Right ventricle myocardium inferior (tissue), 1 donor: ENCODE measurements around the gene RCBTB2. TPM values are rescaled to one million over a fixed set of nuclear protein-coding genes. Genes with fewer than 3 reads are reported as not detected.
A peak's percentile ranks its signal among the peaks of the same experiment; 100 is the strongest.

Experiments used
- ATAC-seq: fragments of 200-7000 bp; cut with Tn5 transposase; one replicate; pipeline ENCODE4 v1.9.1; 2020; ENCODE audit warnings: mild to moderate bottlenecking, moderate library complexity
- DNase-seq: peaks from one replicate; pipeline ENCODE4 v3.0.0; 2021; ENCODE audit errors: missing footprints
- intact Hi-C: fragments of 100-400 bp; cut with DNase I; formaldehyde crosslinking; loops from one replicate; pipeline ENCODE4 v1.11.0; 2022
- total RNA-seq: library from RNA; stranded (reverse); fragmentation: NEBNext Ultra II Directional; extraction: Animal tissue kit (Norgen Biotek cat#: 25700); gene quantifications from one replicate; pipeline ENCODE4 v1.2.1, GENCODE V29; 2021
- donor health status: DM: no; HTN: yes; CAD: no; lungs with severe emphysema.

The RCBTB2 gene
- total RNA-seq, 1 donor from 2014 or later, result 16.4 TPM

GRCh38 chr13:48505597-48506091, 27.2 kb downstream of the RCBTB2 start:
- intact Hi-C loops, result loop anchor here (5.0 kb wide), 1 partner anchor 98 kb away; no protein-coding TSS in a partner anchor
- peak; percentile 61 for ATAC-seq
- DNase-seq, result no peak

GRCh38 chr13:48505012-48505411, 27.9 kb downstream of the RCBTB2 start:
- no peak for DNase-seq
- intact Hi-C loops, result loop anchor here (5.0 kb wide), 1 partner anchor 98 kb away; no protein-coding TSS in a partner anchor
- ATAC-seq, result no peak

- intact Hi-C loops, result loop anchor here (5.0 kb wide), 1 partner anchor 97 kb away; no protein-coding TSS in a partner anchor
- no peak for DNase-seq
- ATAC-seq, result no peak
Observed at GRCh38 chr13:48504606-48505005, 28.3 kb downstream of the RCBTB2 start.

GRCh38 chr13:48502601-48503319, 30.1 kb downstream of the RCBTB2 start:
- intact Hi-C loops, result no loop called here
- ATAC-seq (no peak), DNase-seq (no peak)

- ATAC-seq (no peak), DNase-seq (no peak)
- intact Hi-C loops, result no loop called here
Observed at GRCh38 chr13:48501705-48502104, 31.2 kb downstream of the RCBTB2 start.

- peak; percentile 74 for ATAC-seq
- DNase-seq, result no peak
- intact Hi-C loops, result no loop called here
Observed at GRCh38 chr13:48500652-48501197, 32.2 kb downstream of the RCBTB2 start.

GRCh38 chr13:48497669-48498068, 35.2 kb downstream of the RCBTB2 start:
- ATAC-seq (no peak), DNase-seq (no peak)
- intact Hi-C loops, result no loop called here

- intact Hi-C loops, result no loop called here
- DNase-seq (no peak), ATAC-seq (no peak)
Observed at GRCh38 chr13:48496271-48497161, 36.4 kb downstream of the RCBTB2 start.

GRCh38 chr13:48494874-48495273, 38.0 kb downstream of the RCBTB2 start:
- DNase-seq (no peak), ATAC-seq (no peak)
- intact Hi-C loops, result no loop called here

GRCh38 chr13:48493851-48494250, 39.0 kb downstream of the RCBTB2 start:
- DNase-seq (no peak), ATAC-seq (no peak)
- intact Hi-C loops, result no loop called here

GRCh38 chr13:48493066-48493765, 39.7 kb downstream of the RCBTB2 start:
- no peak for DNase-seq
- intact Hi-C loops, result no loop called here

GRCh38 chr13:48492470-48493065, 40.3 kb downstream of the RCBTB2 start:
- intact Hi-C loops, result no loop called here
- ATAC-seq, result peak; percentile 92
- peak; percentile 91 for DNase-seq

More at GRCh38 chr13:48493066-48493765, 39.7 kb downstream of the RCBTB2 start:
- ATAC-seq, result peak; percentile 20

GRCh38 chr13:48492096-48492440, 40.8 kb downstream of the RCBTB2 start:
- DNase-seq, result no peak
- peak; percentile 45 for ATAC-seq
- intact Hi-C loops, result no loop called here

- DNase-seq (no peak), ATAC-seq (no peak)
- intact Hi-C loops, result no loop called here
Observed at GRCh38 chr13:48491423-48492095, 41.3 kb downstream of the RCBTB2 start.

GRCh38 chr13:48490241-48490640, 42.6 kb downstream of the RCBTB2 start:
- ATAC-seq (no peak), DNase-seq (no peak)
- intact Hi-C loops, result no loop called here

- intact Hi-C loops, result no loop called here
- DNase-seq (no peak), ATAC-seq (no peak)
Observed at GRCh38 chr13:48489666-48490065, 43.2 kb downstream of the RCBTB2 start.

GRCh38 chr13:48488995-48489394, 43.9 kb downstream of the RCBTB2 start:
- DNase-seq (no peak), ATAC-seq (no peak)
- intact Hi-C loops, result no loop called here

- intact Hi-C loops, result no loop called here
- DNase-seq (no peak), ATAC-seq (no peak)
Observed at GRCh38 chr13:48487968-48488367, 44.9 kb downstream of the RCBTB2 start.
